Naive B cell (primary cell): ENCODE data around the gene GNB2. TPM values are rescaled to one million over a fixed set of nuclear protein-coding genes. Genes with fewer than 3 reads are reported as not detected.
A peak's percentile ranks its signal among the peaks of the same experiment; 100 is the strongest.
"Not testable (repeated sequence)": the region's sequence is repeated elsewhere in the genome, so short reads cannot be mapped to it uniquely, and the experiment has no call there.

Source experiments
- ATAC-seq, 2 donors: fragments of 150-1000 bp; cut with Tn5 transposase; 2 replicates each; pipeline ENCODE4 v1.10.0; 2021; ENCODE audit warnings: low read depth in 2 of 2, mild to moderate bottlenecking in 2 of 2, moderate library complexity in 2 of 2
- DNase-seq: peaks from one replicate; pipeline ENCODE4 v3.0.0; 2022
- H3K27ac Mint-ChIP-seq, 6 donors: one replicate each; pipeline ENCODE4 v1.8.0; 2020 to 2022; ENCODE audit warnings: mild to moderate bottlenecking in 6 of 6, mixed read lengths in 6 of 6, moderate library complexity in 5 of 6, inconsistent platforms in 2 of 6
- H3K27me3 Mint-ChIP-seq, 3 donors: one replicate each; pipeline ENCODE4 v1.8.0; 2021 to 2022; ENCODE audit warnings: mixed read lengths in 3 of 3, mild to moderate bottlenecking in 1 of 3
- H3K36me3 Mint-ChIP-seq, 2 donors: one replicate each; pipeline ENCODE4 v1.8.0; 2020 to 2022; ENCODE audit warnings: mixed read lengths in 2 of 2, inconsistent platforms in 1 of 2, mild to moderate bottlenecking in 1 of 2
- H3K4me1 Mint-ChIP-seq, 3 donors: one replicate each; pipeline ENCODE4 v1.8.0; 2020 to 2022; ENCODE audit warnings: mixed read lengths in 3 of 3, inconsistent platforms in 1 of 3, mild to moderate bottlenecking in 1 of 3, moderate library complexity in 1 of 3
- H3K4me3 Mint-ChIP-seq, 8 donors: one replicate each; pipeline ENCODE4 v1.8.0; 2020 to 2022; ENCODE audit warnings: mild to moderate bottlenecking in 8 of 8, mixed read lengths in 8 of 8, moderate library complexity in 8 of 8, inconsistent platforms in 2 of 8
- H3K9me3 Mint-ChIP-seq, 7 donors: one replicate each; pipeline ENCODE4 v1.8.0; 2020 to 2022; ENCODE audit warnings: mixed read lengths in 7 of 7, mild to moderate bottlenecking in 5 of 7, inconsistent platforms in 2 of 7, moderate library complexity in 1 of 7
- polyA plus RNA-seq, 6 donors: library from polyadenylated mRNA; unstranded; fragments of 300-500 nt; fragmentation: Illumina TruSeq; gene quantifications; one replicate each; pipeline ENCODE4 v1.2.3, GENCODE V29; 2021; ENCODE audit warnings: low read depth in 6 of 6

GNB2 gene
- polyA plus RNA-seq, 6 donors from 2014 or later: 46.2 to 65.4 (median 56.2) TPM

DNA sequence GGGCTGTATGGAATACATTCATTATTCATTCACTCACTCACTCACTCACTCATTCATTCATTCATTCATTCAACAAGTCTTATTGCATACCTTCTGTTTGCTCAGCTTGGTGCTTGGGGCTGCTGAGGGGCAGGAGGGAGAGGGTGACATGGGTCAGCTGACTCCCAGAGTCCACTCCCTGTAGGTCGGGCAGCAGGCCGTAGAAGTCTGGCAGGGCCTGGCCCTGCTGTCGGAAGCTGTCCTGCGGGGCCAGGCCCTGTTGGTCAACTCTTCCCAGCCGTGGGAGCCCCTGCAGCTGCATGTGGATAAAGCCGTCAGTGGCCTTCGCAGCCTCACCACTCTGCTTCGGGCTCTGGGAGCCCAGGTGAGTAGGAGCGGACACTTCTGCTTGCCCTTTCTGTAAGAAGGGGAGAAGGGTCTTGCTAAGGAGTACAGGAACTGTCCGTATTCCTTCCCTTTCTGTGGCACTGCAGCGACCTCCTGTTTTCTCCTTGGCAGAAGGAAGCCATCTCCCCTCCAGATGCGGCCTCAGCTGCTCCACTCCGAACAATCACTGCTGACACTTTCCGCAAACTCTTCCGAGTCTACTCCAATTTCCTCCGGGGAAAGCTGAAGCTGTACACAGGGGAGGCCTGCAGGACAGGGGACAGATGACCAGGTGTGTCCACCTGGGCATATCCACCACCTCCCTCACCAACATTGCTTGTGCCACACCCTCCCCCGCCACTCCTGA, 49.1 kb downstream of the GNB2 start:
- H3K27me3 Mint-ChIP-seq: peaks cover 52 to 73% (median 70%) of the 10 kb centered on the region in 3 donors
- H3K27ac Mint-ChIP-seq: peak overlapping the region in 1 of 6 donors; percentile 72
- H3K4me3 Mint-ChIP-seq: no peak overlapping the region
- H3K4me1 Mint-ChIP-seq: peaks cover 8 to 17% (median 9%) of the 10 kb centered on the region in 3 donors
- peaks cover 0 to 16% of the 10 kb centered on the region in 2 donors for H3K36me3 Mint-ChIP-seq
- ATAC-seq (no peak), DNase-seq (no peak)
- H3K9me3 Mint-ChIP-seq: peaks cover 8 to 22% (median 16%) of the 10 kb centered on the region in 7 donors

GRCh38 chr7:100723732-100724275, 50.3 kb downstream of the GNB2 start:
- Mint-ChIP-seq H3K36me3 (peaks cover 0 to 6% of the 10 kb centered on the region in 2 donors), H3K4me1 (peaks cover 8 to 17% (median 9%) of the 10 kb centered on the region in 3 donors), H3K27ac (no peak overlapping the region), H3K4me3 (no peak overlapping the region), H3K27me3 (peaks cover 47 to 72% (median 70%) of the 10 kb centered on the region in 3 donors), H3K9me3 (peaks cover 2 to 10% (median 7%) of the 10 kb centered on the region in 7 donors)
- DNase-seq: no peak
- ATAC-seq: no peak

GRCh38 chr7:100724364-100724763, 50.8 kb downstream of the GNB2 start:
- Mint-ChIP-seq H3K27me3 (peaks cover 42 to 66% (median 65%) of the 10 kb centered on the region in 3 donors), H3K4me1 (peaks cover 8 to 17% (median 9%) of the 10 kb centered on the region in 3 donors)
- DNase-seq, H3K4me3 Mint-ChIP-seq, H3K9me3 Mint-ChIP-seq, ATAC-seq, H3K36me3 Mint-ChIP-seq, H3K27ac Mint-ChIP-seq: not testable (repeated sequence)

GRCh38 chr7:100726996-100727761, 53.6 kb downstream of the GNB2 start:
- Mint-ChIP-seq H3K4me3 (peak overlapping the region in 1 of 8 donors; percentile 21), H3K27me3 (peaks cover 23 to 42% (median 40%) of the 10 kb centered on the region in 3 donors), H3K36me3 (no peaks in the 10 kb centered on the region), H3K9me3 (no peaks in the 10 kb centered on the region), H3K4me1 (peaks cover 4 to 9% (median 6%) of the 10 kb centered on the region in 3 donors), H3K27ac (no peak overlapping the region)
- DNase-seq (no peak), ATAC-seq (no peak)

- H3K9me3 Mint-ChIP-seq: no peaks in the 10 kb centered on the region
- ATAC-seq: no peak
- H3K27me3 Mint-ChIP-seq: peaks cover 15 to 32% (median 29%) of the 10 kb centered on the region in 3 donors
- peaks cover 4 to 9% (median 8%) of the 10 kb centered on the region in 3 donors for H3K4me1 Mint-ChIP-seq
- DNase-seq: no peak
- no peak overlapping the region for H3K4me3 Mint-ChIP-seq
- H3K36me3 Mint-ChIP-seq: no peaks in the 10 kb centered on the region
- H3K27ac Mint-ChIP-seq: peak overlapping the region in 1 of 6 donors; percentile 82
Observed at GRCh38 chr7:100728196-100728595, 54.7 kb downstream of the GNB2 start.

Other genes starting within 250 kb of the GNB2 start
- 10 to 100 TPM in 5 of 6 donors, 1 to 10 TPM in 1; 9.4 to 24.9 (median 13.3) TPM for gene ZCWPW1, start 245.0 kb upstream of the GNB2 start, polyA plus RNA-seq
- gene MEPCE, start 243.9 kb upstream of the GNB2 start, polyA plus RNA-seq: 10 to 100 TPM; 10.9 to 24.6 (median 19.5) TPM
- gene PPP1R35, start 237.2 kb upstream of the GNB2 start, polyA plus RNA-seq: 10 to 100 TPM; 21.8 to 46.8 (median 27.5) TPM
- gene SPACDR, start 209.5 kb upstream of the GNB2 start, polyA plus RNA-seq: under 1 TPM in 1 of 6 donors, not detected in 5; 0.45 TPM
- gene TSC22D4, start 194.5 kb upstream of the GNB2 start, polyA plus RNA-seq: 10 to 100 TPM; 17.5 to 23.6 (median 20.7) TPM
- not detected for gene NYAP1, start 189.8 kb upstream of the GNB2 start, polyA plus RNA-seq
- 1 to 10 TPM in 5 of 6 donors, not detected in 1; 3.1 to 5.9 (median 4.1) TPM for gene AGFG2, start 134.5 kb upstream of the GNB2 start, polyA plus RNA-seq
- gene SAP25, start 99.8 kb upstream of the GNB2 start, polyA plus RNA-seq: not detected
- 100 to 1,000 TPM in 4 of 6 donors, 10 to 100 TPM in 2; 81.4 to 172 (median 106) TPM for gene LRCH4, start 87.6 kb upstream of the GNB2 start, polyA plus RNA-seq
- 1 to 10 TPM in 2 of 6 donors, under 1 TPM in 3, not detected in 1; 0.13 to 1.7 (median 0.89) TPM for gene FBXO24, start 87.4 kb upstream of the GNB2 start, polyA plus RNA-seq
- 1 to 10 TPM in 1 of 6 donors, under 1 TPM in 4, not detected in 1; 0.23 to 1.1 (median 0.86) TPM for gene PCOLCE, start 71.4 kb upstream of the GNB2 start, polyA plus RNA-seq
- gene MOSPD3, start 61.2 kb upstream of the GNB2 start, polyA plus RNA-seq: 10 to 100 TPM in 5 of 6 donors, 1 to 10 TPM in 1; 7.7 to 18.2 (median 13.1) TPM
- gene TFR2, start 32.2 kb upstream of the GNB2 start, polyA plus RNA-seq: 1 to 10 TPM in 1 of 6 donors, under 1 TPM in 3, not detected in 2; 0.58 to 1.3 (median 0.65) TPM
- gene ACTL6B, start 17.3 kb upstream of the GNB2 start, polyA plus RNA-seq: not detected
- gene GIGYF1, start 20.5 kb downstream of the GNB2 start, polyA plus RNA-seq: 1 to 10 TPM in 4 of 6 donors, under 1 TPM in 2; 0.69 to 2.9 (median 1.2) TPM
- 10 to 100 TPM; 25.3 to 41.0 (median 34.6) TPM for gene POP7, start 32.4 kb downstream of the GNB2 start, polyA plus RNA-seq
- not detected for gene EPO, start 46.7 kb downstream of the GNB2 start, polyA plus RNA-seq
- gene ZAN, start 59.9 kb downstream of the GNB2 start, polyA plus RNA-seq: not detected
- under 1 TPM in 4 of 6 donors, not detected in 2; 0.19 to 0.69 (median 0.47) TPM for gene EPHB4, start 153.8 kb downstream of the GNB2 start, polyA plus RNA-seq
- gene SLC12A9, start 179.0 kb downstream of the GNB2 start, polyA plus RNA-seq: 10 to 100 TPM in 4 of 6 donors, 1 to 10 TPM in 2; 7.8 to 13.1 (median 11.5) TPM
- 1 to 10 TPM; 2.1 to 5.7 (median 3.4) TPM for gene TRIP6, start 193.6 kb downstream of the GNB2 start, polyA plus RNA-seq
- 10 to 100 TPM; 17.5 to 79.0 (median 46.0) TPM for gene SRRT, start 201.4 kb downstream of the GNB2 start, polyA plus RNA-seq
- 1 to 10 TPM in 3 of 6 donors, under 1 TPM in 2, not detected in 1; 0.34 to 2.5 (median 1.7) TPM for gene UFSP1, start 216.0 kb downstream of the GNB2 start, polyA plus RNA-seq
- under 1 TPM in 2 of 6 donors, not detected in 4; 0.55 to 0.92 TPM for gene ACHE, start 222.1 kb downstream of the GNB2 start, polyA plus RNA-seq